Activated T-cell treated with anti-CD3 and anti-CD28 coated beads, Interleukin-2, amount 50 U/mL, for 24 hours (primary cell): Measurements from ENCODE around the gene STAT5A.
A peak's percentile ranks its signal among the peaks of the same experiment; 100 is the strongest.

Experiments
- DNase-seq: peaks from one replicate; pipeline ENCODE4 v3.0.0-alpha.2; 2020
- H3K27ac Mint-ChIP-seq: 2 replicates; pipeline ENCODE4 v1.8.0; 2020; ENCODE audit warnings: mild to moderate bottlenecking, mixed read lengths
- H3K27me3 Mint-ChIP-seq: 2 replicates; pipeline ENCODE4 v1.8.0; 2020; ENCODE audit warnings: mixed read lengths
- H3K36me3 Mint-ChIP-seq: 2 replicates; pipeline ENCODE4 v1.8.0; 2020; ENCODE audit warnings: low read depth, mixed read lengths
- H3K4me1 Mint-ChIP-seq: 2 replicates; pipeline ENCODE4 v1.8.0; 2020; ENCODE audit warnings: low read depth, mixed read lengths
- H3K4me3 Mint-ChIP-seq: 2 replicates; pipeline ENCODE4 v1.8.0; 2020; ENCODE audit warnings: mild to moderate bottlenecking, moderate library complexity, mixed read lengths
- H3K9me3 Mint-ChIP-seq: 2 replicates; pipeline ENCODE4 v1.8.0; 2020; ENCODE audit warnings: mixed read lengths

Gene STAT5A

DNA sequence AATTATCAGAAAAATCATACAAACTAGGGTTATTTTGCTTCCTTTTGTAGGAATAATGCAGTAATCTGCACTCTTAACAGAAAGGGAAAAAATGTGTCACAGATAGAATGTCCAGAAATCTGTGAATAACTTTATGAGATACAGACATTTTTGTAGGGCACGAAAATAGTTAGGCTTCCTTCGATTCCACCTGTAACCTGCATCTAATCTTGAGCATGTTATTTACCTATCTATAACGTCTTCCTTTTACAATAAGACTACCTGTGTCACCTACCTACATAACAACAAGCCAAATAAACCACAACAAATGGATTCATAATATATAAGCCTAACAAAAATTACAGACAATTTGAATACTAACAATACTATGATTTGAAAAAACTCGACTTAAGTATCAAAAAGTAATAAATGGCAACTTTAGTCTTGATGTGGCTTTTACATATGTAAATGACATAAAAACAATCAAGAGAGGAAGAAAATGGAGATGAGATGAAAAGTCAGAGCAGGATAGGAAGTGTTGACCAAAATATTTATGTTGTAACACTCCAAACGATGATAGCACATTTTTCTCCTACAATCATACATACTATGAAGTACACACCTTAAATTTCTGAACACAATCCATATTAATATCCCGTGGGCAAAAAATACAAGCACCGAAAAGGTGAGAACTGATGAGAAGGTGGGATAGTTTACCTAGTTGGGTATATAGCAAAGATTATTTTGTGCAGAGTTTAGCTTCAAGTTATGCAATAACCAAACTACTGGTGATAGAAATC lies 14.6 kb upstream of the STAT5A start:
- peak overlapping the region; percentile 92 for H3K27ac Mint-ChIP-seq

GRCh38 chr17:42274253-42274542 lies 14.1 kb upstream of the STAT5A start:
- peak overlapping the region; percentile 88 for H3K4me3 Mint-ChIP-seq
- H3K9me3 Mint-ChIP-seq, result no peaks in the 10 kb centered on the region
- DNase-seq, result no peak
- peaks cover 64% of the 10 kb centered on the region for H3K4me1 Mint-ChIP-seq
- H3K27me3 Mint-ChIP-seq, result no peaks in the 10 kb centered on the region
- H3K36me3 Mint-ChIP-seq, result peaks cover 56% of the 10 kb centered on the region
- H3K27ac Mint-ChIP-seq, result peak overlapping the region; percentile 93

More for the DNA sequence above, 14.6 kb upstream of the STAT5A start:
- Mint-ChIP-seq H3K36me3 (peaks cover 56% of the 10 kb centered on the region), H3K4me1 (peaks cover 69% of the 10 kb centered on the region), H3K4me3 (peak overlapping the region; percentile 88), H3K27me3 (no peaks in the 10 kb centered on the region), H3K9me3 (no peaks in the 10 kb centered on the region)
- no peak for DNase-seq

- Mint-ChIP-seq H3K36me3 (peaks cover 53% of the 10 kb centered on the region), H3K4me3 (peak overlapping the region; percentile 88), H3K4me1 (peaks cover 59% of the 10 kb centered on the region), H3K27me3 (no peaks in the 10 kb centered on the region), H3K9me3 (no peaks in the 10 kb centered on the region), H3K27ac (peak overlapping the region; percentile 93)
- no peak for DNase-seq
Measured at GRCh38 chr17:42274812-42275526, 13.3 kb upstream of the STAT5A start.

- Mint-ChIP-seq H3K9me3 (no peaks in the 10 kb centered on the region), H3K27ac (peak overlapping the region; percentile 93), H3K4me3 (peak overlapping the region; percentile 88), H3K4me1 (peaks cover 52% of the 10 kb centered on the region), H3K27me3 (no peaks in the 10 kb centered on the region), H3K36me3 (peaks cover 47% of the 10 kb centered on the region)
- peak; percentile 67 for DNase-seq
Measured at GRCh38 chr17:42275527-42276358, 12.6 kb upstream of the STAT5A start.

DNA sequence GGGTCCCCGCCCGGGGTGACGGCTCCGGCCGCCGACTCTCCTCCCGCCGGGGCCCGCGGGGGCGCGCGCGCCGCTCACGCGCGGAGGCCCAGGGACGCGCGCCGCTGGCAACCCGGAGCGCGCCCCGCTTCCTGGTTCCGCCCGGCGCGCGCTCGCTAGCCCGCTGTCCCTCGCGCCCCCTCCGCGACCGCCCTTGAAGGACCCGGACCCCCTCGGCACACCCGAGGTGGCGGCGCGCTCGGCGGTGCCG lies 12.0 kb upstream of the STAT5A start, which contains the start of gene STAT5B:
TSS of gene STAT5B (minus strand) at position 33 of the 250 bp plus-strand sequence. CDS start 44,264 bp downstream, outside the sequence.
- Mint-ChIP-seq H3K4me3 (peak within 1 kb of the TSS; percentile 88), H3K9me3 (no peaks in the 10 kb centered on the region), H3K4me1 (peaks cover 47% of the 10 kb centered on the region)

GRCh38 chr17:42276609-42277341 lies 11.5 kb upstream of the STAT5A start:
- Mint-ChIP-seq H3K27ac (peak overlapping the region; percentile 86), H3K27me3 (no peaks in the 10 kb centered on the region), H3K4me1 (peaks cover 44% of the 10 kb centered on the region), H3K9me3 (no peaks in the 10 kb centered on the region), H3K36me3 (peaks cover 41% of the 10 kb centered on the region), H3K4me3 (peak overlapping the region; percentile 76)
- no peak for DNase-seq

More for the DNA sequence above, 12.0 kb upstream of the STAT5A start, which contains the start of gene STAT5B:
- Mint-ChIP-seq H3K36me3 (peaks cover 44% of the 10 kb centered on the region), H3K27ac (peak within 1 kb of the TSS; percentile 93), H3K27me3 (no peaks in the 10 kb centered on the region)
- DNase-seq, result peak; percentile 83

GRCh38 chr17:42277342-42277712 lies 11.0 kb upstream of the STAT5A start:
- Mint-ChIP-seq H3K36me3 (peaks cover 43% of the 10 kb centered on the region), H3K27ac (peak overlapping the region; percentile 86), H3K9me3 (no peaks in the 10 kb centered on the region), H3K4me1 (peaks cover 42% of the 10 kb centered on the region), H3K4me3 (peak overlapping the region; percentile 76), H3K27me3 (no peaks in the 10 kb centered on the region)
- no peak for DNase-seq

DNA sequence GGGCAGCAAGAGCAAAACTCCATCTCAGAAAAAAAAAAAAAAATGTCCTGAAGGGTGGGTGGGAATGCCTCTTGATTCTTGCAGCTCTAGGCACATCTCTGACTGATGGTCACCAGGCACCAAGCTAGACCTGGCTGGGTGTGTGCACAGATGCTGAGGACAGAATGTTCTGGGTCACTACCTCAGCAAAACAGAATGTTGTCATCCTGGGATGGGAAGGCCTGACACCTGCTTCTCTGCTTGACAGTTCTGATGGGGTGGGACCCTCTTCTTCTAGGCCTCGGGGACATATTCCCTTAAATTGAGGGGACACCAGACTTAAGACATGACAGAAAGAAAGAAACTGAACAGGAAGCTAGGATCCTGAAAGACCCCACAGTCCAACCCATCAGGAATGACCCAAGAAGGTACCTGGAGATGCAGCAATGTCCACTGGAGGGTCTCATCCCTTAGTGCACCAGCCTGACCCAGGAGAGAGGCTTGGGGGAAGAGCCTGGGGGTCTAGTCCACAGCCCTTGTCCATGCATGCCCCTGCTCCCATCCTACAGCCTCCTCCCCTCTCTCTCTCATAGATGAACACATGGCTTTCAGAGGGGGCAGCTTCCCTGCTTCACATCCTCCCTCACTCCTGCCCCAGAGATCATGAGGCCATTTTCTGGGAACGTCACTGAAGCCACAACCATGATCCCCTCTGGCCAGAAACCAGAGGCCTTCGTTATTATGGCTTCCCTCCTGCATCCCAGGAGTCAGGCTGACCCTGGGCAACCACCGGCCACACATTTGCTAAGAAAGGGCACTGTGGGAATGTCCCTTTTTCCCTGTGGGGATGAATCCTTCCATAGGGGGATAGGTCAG lies 8.3 kb upstream of the STAT5A start:
- peaks cover 49% of the 10 kb centered on the region for H3K36me3 Mint-ChIP-seq
- peak overlapping the region; percentile 10 for H3K27ac Mint-ChIP-seq
- peaks cover 45% of the 10 kb centered on the region for H3K4me1 Mint-ChIP-seq
- H3K9me3 Mint-ChIP-seq, result no peaks in the 10 kb centered on the region
- DNase-seq, result no peak
- H3K4me3 Mint-ChIP-seq, result no peak overlapping the region
- no peaks in the 10 kb centered on the region for H3K27me3 Mint-ChIP-seq

DNA sequence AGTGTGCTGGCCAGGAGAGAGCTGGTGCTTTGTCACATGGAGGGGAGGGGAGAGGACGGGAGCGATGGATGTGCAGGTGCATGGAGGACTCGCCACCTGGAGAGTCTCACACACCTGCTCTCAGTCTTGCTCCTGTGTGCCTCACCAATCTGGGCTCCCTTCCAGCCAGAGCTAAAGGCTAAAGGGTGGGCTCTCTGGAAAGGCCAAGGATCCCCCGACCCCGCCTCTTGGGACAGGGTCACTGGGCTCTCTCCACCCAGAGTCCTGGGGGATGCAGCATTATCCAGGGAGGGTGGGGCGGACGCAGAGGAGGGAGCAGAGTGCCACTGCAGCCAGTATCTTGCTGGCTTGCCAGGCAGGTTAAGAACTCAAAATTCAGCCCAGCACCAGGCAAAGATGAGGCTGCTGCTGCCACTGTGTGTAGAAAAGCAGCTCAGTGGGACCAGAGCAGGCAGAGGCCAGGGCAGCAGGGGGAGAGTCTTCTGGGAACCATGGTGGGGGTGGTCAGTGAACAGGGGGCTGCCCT lies 6.7 kb upstream of the STAT5A start:
- no peak for DNase-seq

DNA sequence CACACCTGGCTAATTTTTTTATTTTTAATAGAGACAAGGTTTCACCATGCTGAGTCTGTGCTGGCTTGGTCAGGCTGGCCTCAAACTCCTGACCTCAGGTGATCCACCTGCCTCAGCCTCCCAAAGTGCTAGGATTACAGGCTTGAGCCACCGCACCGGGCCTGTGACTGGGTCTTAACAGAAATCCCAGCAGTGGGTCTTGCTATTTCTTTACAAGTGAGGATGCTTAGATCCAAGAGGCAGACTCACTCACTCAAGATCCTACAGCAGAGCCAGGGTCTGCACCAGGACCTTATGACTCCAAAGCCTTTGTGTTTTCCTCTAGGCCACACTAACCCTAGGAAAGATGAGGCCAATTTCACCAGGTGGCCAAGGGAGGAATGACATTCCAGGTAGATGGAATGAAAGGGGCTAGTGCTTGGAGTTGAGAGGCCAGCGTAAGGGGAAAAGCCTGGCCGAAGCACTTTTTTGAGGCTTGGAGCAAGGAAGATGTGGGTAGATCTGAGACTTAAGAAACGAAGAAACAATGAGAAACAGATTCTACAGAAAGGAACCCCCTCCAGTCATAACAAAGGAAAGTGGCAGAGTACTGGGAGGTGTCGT lies 5.7 kb upstream of the STAT5A start:
- Mint-ChIP-seq H3K4me1 (peaks cover 55% of the 10 kb centered on the region), H3K9me3 (no peaks in the 10 kb centered on the region), H3K4me3 (no peak overlapping the region), H3K27me3 (no peaks in the 10 kb centered on the region), H3K36me3 (peaks cover 58% of the 10 kb centered on the region), H3K27ac (peak overlapping the region; percentile 86)
- no peak for DNase-seq

More for the DNA sequence above, 6.7 kb upstream of the STAT5A start:
- Mint-ChIP-seq H3K27me3 (no peaks in the 10 kb centered on the region), H3K27ac (peak overlapping the region; percentile 86), H3K36me3 (peaks cover 53% of the 10 kb centered on the region), H3K9me3 (no peaks in the 10 kb centered on the region), H3K4me3 (no peak overlapping the region), H3K4me1 (peaks cover 56% of the 10 kb centered on the region)

DNA sequence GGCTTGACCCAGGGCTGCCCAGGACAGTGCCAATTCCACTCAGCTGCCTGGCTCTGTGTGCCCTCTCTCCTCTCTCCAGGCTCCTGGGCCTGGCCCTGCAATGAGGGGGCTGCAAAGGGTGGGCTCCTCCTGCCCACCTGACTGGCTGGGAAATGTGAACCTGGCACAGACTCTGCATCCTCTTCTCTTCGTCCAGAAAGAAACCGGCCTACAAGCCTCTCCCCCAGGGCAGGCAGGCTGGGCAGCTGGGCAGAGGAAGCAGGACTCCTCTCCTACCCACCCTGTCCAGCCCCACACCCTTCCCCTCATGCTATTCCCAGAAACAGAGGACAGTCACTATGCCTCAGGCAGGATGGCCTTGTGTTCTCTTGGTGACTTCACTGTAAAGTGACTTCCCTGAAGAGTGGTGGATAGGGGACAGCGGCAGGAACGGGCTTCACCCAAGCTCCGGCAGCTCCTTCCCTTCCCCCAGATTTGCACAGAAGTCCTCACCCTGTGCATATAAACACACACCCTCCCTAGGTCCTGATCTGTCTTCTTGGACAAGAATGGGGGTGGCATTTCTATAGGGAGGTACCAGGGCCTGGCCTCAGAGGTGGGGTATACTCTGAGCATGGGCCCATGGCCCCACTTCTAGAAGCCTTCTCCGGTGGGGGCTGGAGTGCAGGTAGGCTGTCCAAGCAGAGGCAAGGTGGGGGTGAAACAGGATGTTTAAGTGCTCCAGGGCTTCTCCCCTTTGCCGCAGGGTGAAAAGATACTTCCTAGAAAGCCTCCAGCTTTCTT lies 4.9 kb upstream of the STAT5A start:
- Mint-ChIP-seq H3K4me3 (no peak overlapping the region), H3K36me3 (peaks cover 57% of the 10 kb centered on the region), H3K9me3 (no peaks in the 10 kb centered on the region), H3K4me1 (peaks cover 53% of the 10 kb centered on the region), H3K27ac (peak overlapping the region; percentile 86), H3K27me3 (no peaks in the 10 kb centered on the region)
- peak; percentile 30 for DNase-seq

DNA sequence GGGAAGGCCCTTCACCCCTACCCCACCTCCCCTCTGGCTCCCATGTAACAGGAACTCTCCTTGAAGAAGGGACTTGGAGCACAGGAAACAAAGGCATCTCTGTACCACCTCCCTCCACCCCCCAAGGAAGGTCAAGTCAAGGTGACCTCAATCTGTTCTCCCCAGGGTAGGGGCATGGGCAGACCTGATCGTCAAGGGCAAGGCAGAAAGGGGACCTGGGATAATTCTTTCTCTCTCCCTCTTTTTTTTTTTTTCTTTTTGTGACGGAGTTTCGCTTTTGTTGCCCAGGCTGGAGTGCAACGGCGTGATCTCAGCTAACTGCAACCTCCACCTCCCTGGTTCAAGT lies 4.3 kb upstream of the STAT5A start:
- Mint-ChIP-seq H3K27me3 (no peaks in the 10 kb centered on the region), H3K4me1 (peaks cover 53% of the 10 kb centered on the region), H3K27ac (peak overlapping the region; percentile 33), H3K9me3 (no peaks in the 10 kb centered on the region), H3K36me3 (peaks cover 59% of the 10 kb centered on the region), H3K4me3 (no peak overlapping the region)
- DNase-seq, result no peak
